HCT116 (cell line): ENCODE results near the gene TFEB. TPM values are rescaled to one million over a fixed set of nuclear protein-coding genes. Genes with fewer than 3 reads are reported as not detected.

ENCODE experiments used
- ATAC-seq: fragments of 200-7000 bp; cut with Tn5 transposase; 2 replicates; pipeline ENCODE4 v1.9.1; 2020; ENCODE audit warnings: mild to moderate bottlenecking, moderate library complexity
- BruUV-seq: library from RNA; stranded (reverse); fragments of 400-500 nt; replicated peaks from 2 replicates; lab custom pipeline; 2021; lab: Mats Ljungman, UMichigan
- CTCF ChIA-PET: fragments of 300-600 bp; sonication (Branson Sonifier 250); formaldehyde crosslinking; loops from one replicate; lab custom pipeline; 2021; ENCODE audit warnings: antibody characterized with exemption; lab: Charles Lee
- POLR2A ChIA-PET: fragments of 300-600, 350-600 bp; sonication (Branson Sonifier 250); formaldehyde crosslinking; loops from one replicate; lab custom pipeline; 2021; ENCODE audit warnings: antibody characterized with exemption; lab: Charles Lee
- RAD21 ChIA-PET, 2 experiments: fragments of 300-600 bp; sonication (Branson Sonifier 250); formaldehyde crosslinking; loops; one replicate each; lab custom pipeline; 2023; ENCODE audit warnings: low total read pairs in 2 of 2; ENCODE audit not compliant: uncharacterized antibody in 2 of 2, unreplicated experiment in 2 of 2, low non-redundant PET in 1 of 2; lab: Charles Lee
- DNase-seq: peaks from one replicate; pipeline ENCODE4 v3.0.0-alpha.2; 2010; ENCODE audit warnings: low read depth, low spot score
- H2AFZ ChIP-seq: fragments of 200-600 bp; shearing (Covaris generic), sonication (generic); 2 replicates; pipeline ENCODE4 v1.6.1; 2017; ENCODE audit warnings: low read depth, mixed run types, mixed read lengths, antibody characterized with exemption, low read length; ENCODE audit not compliant: poor library complexity, severe bottlenecking
- H3K27ac ChIP-seq: 2 replicates; pipeline ENCODE4 v1.5.1; 2012; ENCODE audit warnings: low read depth, low read length
- H3K27me3 ChIP-seq: fragments of 200-600 bp; sonication (generic); 2 replicates; pipeline ENCODE4 v1.6.1; 2016; ENCODE audit warnings: mixed run types, low read length, mixed read lengths; ENCODE audit not compliant: insufficient read depth
- H3K36me3 ChIP-seq, 2 experiments: fragments of 200-500 bp in 1 of 2; fragments of 200-600 bp in 1 of 2; sonication (Bioruptor generic) in 1 of 2; sonication (generic) in 1 of 2; 2 replicates each; pipeline versions ENCODE4 v1.5.1 to v1.6.1; 2014 to 2016; ENCODE audit warnings: low read length in 2 of 2, inconsistent platforms in 1 of 2, mixed read lengths in 1 of 2, mixed run types in 1 of 2; ENCODE audit not compliant: insufficient read depth in 2 of 2, control insufficient read depth in 1 of 2
- H3K4me1 ChIP-seq, 2 experiments: fragments of 200-600 bp in 1 of 2; sonication (generic) in 1 of 2; 2 replicates each; pipeline versions ENCODE4 v1.5.1 to v1.6.1; 2012 to 2017; ENCODE audit warnings: low read length in 2 of 2, inconsistent platforms in 1 of 2, mild to moderate bottlenecking in 1 of 2, mixed read lengths in 1 of 2, mixed run types in 1 of 2, moderate library complexity in 1 of 2; ENCODE audit not compliant: insufficient read depth in 2 of 2, control insufficient read depth in 1 of 2
- H3K4me2 ChIP-seq: fragments of 200-600 bp; sonication (generic); 2 replicates; pipeline ENCODE4 v1.6.1; 2017; ENCODE audit warnings: mixed run types, low read length, mixed read lengths
- H3K4me3 ChIP-seq, 2 experiments: fragments of 200-600 bp in 1 of 2; sonication (generic) in 1 of 2; replicated peaks in 1 of 2; 2 replicates each; pipeline ENCODE4 v1.5.1; 2011 to 2016; ENCODE audit warnings: low read length in 2 of 2, control low read depth in 1 of 2, low read depth in 1 of 2, mild to moderate bottlenecking in 1 of 2, mixed read lengths in 1 of 2, mixed run types in 1 of 2
- H3K79me2 ChIP-seq: fragments of 200-600 bp; sonication (generic); 2 replicates; pipeline ENCODE4 v1.6.1; 2017; ENCODE audit warnings: mild to moderate bottlenecking, mixed run types, low read length, moderate library complexity, mixed read lengths; ENCODE audit not compliant: insufficient read depth
- H3K9ac ChIP-seq: fragments of 200-600 bp; sonication (generic); 2 replicates; pipeline ENCODE4 v1.6.1; 2016; ENCODE audit warnings: low read length, mixed read lengths
- H3K9me2 ChIP-seq: fragments of 200-600 bp; sonication (generic), shearing (Covaris generic); 2 replicates; pipeline ENCODE4 v1.6.1; 2017; ENCODE audit warnings: mixed run types, mild to moderate bottlenecking, moderate library complexity; ENCODE audit not compliant: insufficient read depth
- H3K9me3 ChIP-seq, 2 experiments: fragments of 200-500 bp in 1 of 2; fragments of 200-600 bp in 1 of 2; sonication (Bioruptor generic) in 1 of 2; sonication (generic) in 1 of 2; 2 replicates each; pipeline ENCODE4 v1.6.1; 2014 to 2017; ENCODE audit warnings: low read length in 2 of 2, mixed read lengths in 2 of 2, inconsistent platforms in 1 of 2, low read depth in 1 of 2, mild to moderate bottlenecking in 1 of 2, mixed run types in 1 of 2, moderate library complexity in 1 of 2; ENCODE audit not compliant: control insufficient read depth in 1 of 2, insufficient read depth in 1 of 2
- H4K20me1 ChIP-seq: fragments of 200-600 bp; sonication (generic), shearing (Covaris generic); 2 replicates; pipeline ENCODE4 v1.6.1; 2017; ENCODE audit warnings: mixed run types, mild to moderate bottlenecking, moderate library complexity; ENCODE audit not compliant: insufficient read depth
- CBX3 ChIP-seq: IDR thresholded peaks from 2 replicates; pipeline ENCODE4 v1.6.1; 2012; ENCODE audit warnings: low read depth
- EGR1 ChIP-seq: IDR thresholded peaks from 2 replicates; pipeline ENCODE4 v1.6.1; 2012; ENCODE audit warnings: low read depth
- ELF1 ChIP-seq: IDR thresholded peaks from 2 replicates; pipeline ENCODE4 v1.6.1; 2012; ENCODE audit warnings: low read depth, borderline replicate concordance
- EZH2 ChIP-seq: fragments of 200-600 bp; sonication (generic); IDR thresholded peaks from 2 replicates; pipeline ENCODE4 v1.6.1; 2017; ENCODE audit warnings: antibody characterized with exemption, mixed run types
- EZH2phosphoT487 ChIP-seq: fragments of 200-600 bp; IDR thresholded peaks from 2 replicates; pipeline ENCODE4 v1.6.1; 2018; ENCODE audit warnings: antibody characterized with exemption, borderline replicate concordance
- FOSL1 ChIP-seq: IDR thresholded peaks from 2 replicates; pipeline ENCODE4 v1.6.1; 2012; ENCODE audit warnings: low read depth
- JUND ChIP-seq: IDR thresholded peaks from 2 replicates; pipeline ENCODE4 v1.6.1; 2012
- RAD21 ChIP-seq: IDR thresholded peaks from 2 replicates; pipeline ENCODE4 v1.6.1; 2012; ENCODE audit warnings: low read depth, mild to moderate bottlenecking
- ZFX ChIP-seq: fragments of 450-650 bp; IDR thresholded peaks from 2 replicates; pipeline ENCODE4 v1.6.1; 2017
- ZNF274 ChIP-seq: fragments of 200-500 bp; sonication (Bioruptor generic); IDR thresholded peaks from 2 replicates; pipeline ENCODE4 v1.6.1; 2014; ENCODE audit warnings: mild to moderate bottlenecking, low read depth, low read length, inconsistent platforms
- intact Hi-C: fragments of 100-400 bp; cut with micrococcal nuclease; formaldehyde crosslinking; loops from 2 replicates; pipeline ENCODE4 v1.10.0; 2022
- total RNA-seq: library from RNA; stranded (reverse); gene quantifications from one replicate; pipeline ENCODE4 v1.2.1, GENCODE V29; 2021; ENCODE audit not compliant: unreplicated experiment
- TF ChIP-seq, protein P1 (sequence below): IDR thresholded peaks from 2 replicates; pipeline ENCODE4 v1.6.1; 2012
- TF ChIP-seq, protein P2 (sequence below): IDR thresholded peaks from 2 replicates; pipeline ENCODE4 v1.6.1; 2012; ENCODE audit warnings: low read depth
- TF ChIP-seq, protein P3 (sequence below): IDR thresholded peaks from 2 replicates; pipeline ENCODE4 v1.6.1; 2012
- TF ChIP-seq, protein P4 (sequence below): IDR thresholded peaks from 2 replicates; pipeline ENCODE4 v1.6.1; 2011; ENCODE audit warnings: mild to moderate bottlenecking, low read length, moderate library complexity; ENCODE audit not compliant: insufficient replicate concordance; ENCODE audit errors: extremely low read depth

The TFEB gene
- total RNA-seq, 1 experiment from 2014 or later = 4.8 TPM

DNA sequence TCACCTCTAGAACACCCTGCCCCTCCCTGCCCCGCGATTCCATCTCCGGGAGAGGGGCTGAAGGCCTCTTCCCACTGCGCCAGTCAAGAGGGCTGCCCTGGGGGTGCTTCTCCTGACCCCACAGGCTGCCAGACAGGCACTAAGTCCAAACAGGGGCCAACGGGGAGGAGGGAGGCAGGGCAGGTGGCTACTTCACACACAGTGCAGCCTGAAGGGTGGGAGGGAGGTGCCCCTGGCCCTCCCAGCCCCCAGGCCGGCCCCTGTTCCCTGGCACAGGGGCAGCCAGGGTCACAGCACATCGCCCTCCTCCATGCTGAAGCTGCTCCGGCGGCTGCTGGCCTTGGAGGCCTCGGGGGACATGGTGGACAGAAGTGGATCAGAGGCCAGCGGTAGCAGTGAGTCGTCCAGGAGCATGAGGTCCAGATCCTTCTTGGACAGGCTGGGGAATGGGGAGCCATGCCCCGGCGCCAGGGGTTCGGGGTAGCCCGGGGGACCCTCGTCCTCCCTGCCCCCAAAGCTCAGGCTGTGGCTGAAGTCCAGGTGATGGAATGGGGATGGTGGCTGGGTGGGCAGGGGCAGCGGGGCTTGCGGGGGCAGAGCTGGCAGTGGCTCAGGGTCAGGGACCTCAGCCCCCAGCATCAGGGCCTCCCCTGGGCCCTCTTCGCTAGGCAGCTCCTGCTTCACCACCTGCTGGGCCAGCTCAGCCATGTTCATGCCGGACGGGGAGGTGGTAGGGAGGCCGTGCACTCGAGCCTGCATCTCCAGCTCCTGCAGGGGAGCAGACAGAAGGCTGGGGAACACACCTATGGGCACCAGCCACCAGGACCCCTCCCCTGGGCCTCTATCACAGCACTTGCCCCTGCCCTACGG, 50.9 kb downstream of the TFEB start:
- H3K9ac ChIP-seq = no peak overlapping the region

More for the DNA sequence above, 50.9 kb downstream of the TFEB start:
- no peaks in the 10 kb centered on the region for H3K9me3 ChIP-seq
- TF ChIP-seq, protein P1, sequence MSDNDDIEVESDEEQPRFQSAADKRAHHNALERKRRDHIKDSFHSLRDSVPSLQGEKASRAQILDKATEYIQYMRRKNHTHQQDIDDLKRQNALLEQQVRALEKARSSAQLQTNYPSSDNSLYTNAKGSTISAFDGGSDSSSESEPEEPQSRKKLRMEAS = no peak
- TF ChIP-seq RAD21 = no peak
- TF ChIP-seq ELF1 = no peak
- TF ChIP-seq ZNF274 = no peak
- TF ChIP-seq CBX3 = no peak
- TF ChIP-seq, protein P2, sequence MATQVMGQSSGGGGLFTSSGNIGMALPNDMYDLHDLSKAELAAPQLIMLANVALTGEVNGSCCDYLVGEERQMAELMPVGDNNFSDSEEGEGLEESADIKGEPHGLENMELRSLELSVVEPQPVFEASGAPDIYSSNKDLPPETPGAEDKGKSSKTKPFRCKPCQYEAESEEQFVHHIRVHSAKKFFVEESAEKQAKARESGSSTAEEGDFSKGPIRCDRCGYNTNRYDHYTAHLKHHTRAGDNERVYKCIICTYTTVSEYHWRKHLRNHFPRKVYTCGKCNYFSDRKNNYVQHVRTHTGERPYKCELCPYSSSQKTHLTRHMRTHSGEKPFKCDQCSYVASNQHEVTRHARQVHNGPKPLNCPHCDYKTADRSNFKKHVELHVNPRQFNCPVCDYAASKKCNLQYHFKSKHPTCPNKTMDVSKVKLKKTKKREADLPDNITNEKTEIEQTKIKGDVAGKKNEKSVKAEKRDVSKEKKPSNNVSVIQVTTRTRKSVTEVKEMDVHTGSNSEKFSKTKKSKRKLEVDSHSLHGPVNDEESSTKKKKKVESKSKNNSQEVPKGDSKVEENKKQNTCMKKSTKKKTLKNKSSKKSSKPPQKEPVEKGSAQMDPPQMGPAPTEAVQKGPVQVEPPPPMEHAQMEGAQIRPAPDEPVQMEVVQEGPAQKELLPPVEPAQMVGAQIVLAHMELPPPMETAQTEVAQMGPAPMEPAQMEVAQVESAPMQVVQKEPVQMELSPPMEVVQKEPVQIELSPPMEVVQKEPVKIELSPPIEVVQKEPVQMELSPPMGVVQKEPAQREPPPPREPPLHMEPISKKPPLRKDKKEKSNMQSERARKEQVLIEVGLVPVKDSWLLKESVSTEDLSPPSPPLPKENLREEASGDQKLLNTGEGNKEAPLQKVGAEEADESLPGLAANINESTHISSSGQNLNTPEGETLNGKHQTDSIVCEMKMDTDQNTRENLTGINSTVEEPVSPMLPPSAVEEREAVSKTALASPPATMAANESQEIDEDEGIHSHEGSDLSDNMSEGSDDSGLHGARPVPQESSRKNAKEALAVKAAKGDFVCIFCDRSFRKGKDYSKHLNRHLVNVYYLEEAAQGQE = no peak
- no peak for TF ChIP-seq EGR1
- TF ChIP-seq, protein P3, sequence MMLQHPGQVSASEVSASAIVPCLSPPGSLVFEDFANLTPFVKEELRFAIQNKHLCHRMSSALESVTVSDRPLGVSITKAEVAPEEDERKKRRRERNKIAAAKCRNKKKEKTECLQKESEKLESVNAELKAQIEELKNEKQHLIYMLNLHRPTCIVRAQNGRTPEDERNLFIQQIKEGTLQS = no peak
- TF ChIP-seq, protein P4, sequence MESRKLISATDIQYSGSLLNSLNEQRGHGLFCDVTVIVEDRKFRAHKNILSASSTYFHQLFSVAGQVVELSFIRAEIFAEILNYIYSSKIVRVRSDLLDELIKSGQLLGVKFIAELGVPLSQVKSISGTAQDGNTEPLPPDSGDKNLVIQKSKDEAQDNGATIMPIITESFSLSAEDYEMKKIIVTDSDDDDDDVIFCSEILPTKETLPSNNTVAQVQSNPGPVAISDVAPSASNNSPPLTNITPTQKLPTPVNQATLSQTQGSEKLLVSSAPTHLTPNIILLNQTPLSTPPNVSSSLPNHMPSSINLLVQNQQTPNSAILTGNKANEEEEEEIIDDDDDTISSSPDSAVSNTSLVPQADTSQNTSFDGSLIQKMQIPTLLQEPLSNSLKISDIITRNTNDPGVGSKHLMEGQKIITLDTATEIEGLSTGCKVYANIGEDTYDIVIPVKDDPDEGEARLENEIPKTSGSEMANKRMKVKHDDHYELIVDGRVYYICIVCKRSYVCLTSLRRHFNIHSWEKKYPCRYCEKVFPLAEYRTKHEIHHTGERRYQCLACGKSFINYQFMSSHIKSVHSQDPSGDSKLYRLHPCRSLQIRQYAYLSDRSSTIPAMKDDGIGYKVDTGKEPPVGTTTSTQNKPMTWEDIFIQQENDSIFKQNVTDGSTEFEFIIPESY = no peak
- no peak for TF ChIP-seq FOSL1
- no peak for TF ChIP-seq JUND
- TF ChIP-seq ZFX = no peak
- TF ChIP-seq EZH2 = no peak
- TF ChIP-seq EZH2phosphoT487 = no peak
- TF ChIP-seq, all 23 proteins: peak for 0
- Histone ChIP-seq H4K20me1 (no peaks in the 10 kb centered on the region), H3K9me2 (no peaks in the 10 kb centered on the region), H3K27ac (no peak overlapping the region), H3K4me2 (no peak overlapping the region), H3K4me1 (peaks cover 4 to 18% of the 10 kb centered on the region in 2 experiments; a peak in 3 of 4 replicates), H3K36me3 (no peaks in the 10 kb centered on the region), H2AFZ (no peak overlapping the region), H3K4me3 (no peak overlapping the region), H3K79me2 (no peaks in the 10 kb centered on the region), H3K27me3 (no peaks in the 10 kb centered on the region)
- intact Hi-C loops = no loop called here
- DNase-seq (no peak), ATAC-seq (no peak)
- BruUV-seq = no TSS peak
- ChIA-PET RAD21 (interaction anchor here (1.2 to 1.3 kb wide), 2 partner anchors 82 to 317 kb away, joined by 5 to 6 read pairs; no protein-coding TSS in a partner anchor), POLR2A (no interaction called here), CTCF (interaction anchor here (1.0 to 3.5 kb wide), 4 partner anchors 82 to 316 kb away, joined by 4 to 27 read pairs (median 14); no protein-coding TSS in a partner anchor)
